Panc1 (cell line): ENCODE data around the gene CHERP.

Source experiments
- POLR2AphosphoS5 ChIP-seq: IDR thresholded peaks from 2 replicates; pipeline ENCODE4 v1.6.1; 2012; ENCODE audit warnings: mild to moderate bottlenecking, low read depth, low read length, moderate library complexity
- SIN3A ChIP-seq: IDR thresholded peaks from 2 replicates; pipeline ENCODE4 v1.6.1; 2012; ENCODE audit warnings: low read depth, mild to moderate bottlenecking, low read length, moderate library complexity, borderline replicate concordance; ENCODE audit not compliant: insufficient read depth
- TCF7L2 ChIP-seq: IDR thresholded peaks from 2 replicates; pipeline ENCODE4 v1.6.1; 2011; ENCODE audit warnings: mild to moderate bottlenecking, low read depth, low read length, inconsistent platforms
- TF ChIP-seq, protein P1 (sequence below): fragments of 450-650 bp; IDR thresholded peaks from 2 replicates; pipeline ENCODE4 v1.5.1; 2017; ENCODE audit warnings: mild to moderate bottlenecking
- TF ChIP-seq, protein P2 (sequence below), 2 experiments: IDR thresholded peaks; 2 replicates each; pipeline ENCODE4 v1.6.1; 2011 to 2012; ENCODE audit warnings: low read depth in 2 of 2, control low read depth in 1 of 2, low read length in 1 of 2, mild to moderate bottlenecking in 1 of 2, moderate library complexity in 1 of 2; ENCODE audit not compliant: insufficient read depth in 1 of 2

DNA sequence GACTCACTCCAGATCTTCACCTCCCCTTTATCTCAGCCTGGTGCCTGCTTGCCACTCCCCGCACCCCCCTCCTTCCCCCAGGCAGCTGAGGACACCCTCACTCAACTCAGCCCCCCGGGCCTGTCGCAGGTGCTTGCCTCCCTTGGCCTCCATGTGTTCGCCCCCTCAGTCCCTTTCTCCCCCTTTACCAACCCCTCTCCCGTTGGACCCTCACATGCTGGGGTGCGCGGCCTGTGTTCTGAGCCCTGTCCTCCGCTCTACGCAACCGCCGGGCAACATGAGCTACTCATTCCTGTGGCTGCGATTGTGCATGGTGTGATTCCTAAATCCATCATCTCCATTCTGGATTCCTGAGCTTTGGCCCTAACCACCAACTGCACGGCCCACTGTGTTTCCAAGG, 5.1 kb downstream of the CHERP start:
- TF ChIP-seq, protein P1, sequence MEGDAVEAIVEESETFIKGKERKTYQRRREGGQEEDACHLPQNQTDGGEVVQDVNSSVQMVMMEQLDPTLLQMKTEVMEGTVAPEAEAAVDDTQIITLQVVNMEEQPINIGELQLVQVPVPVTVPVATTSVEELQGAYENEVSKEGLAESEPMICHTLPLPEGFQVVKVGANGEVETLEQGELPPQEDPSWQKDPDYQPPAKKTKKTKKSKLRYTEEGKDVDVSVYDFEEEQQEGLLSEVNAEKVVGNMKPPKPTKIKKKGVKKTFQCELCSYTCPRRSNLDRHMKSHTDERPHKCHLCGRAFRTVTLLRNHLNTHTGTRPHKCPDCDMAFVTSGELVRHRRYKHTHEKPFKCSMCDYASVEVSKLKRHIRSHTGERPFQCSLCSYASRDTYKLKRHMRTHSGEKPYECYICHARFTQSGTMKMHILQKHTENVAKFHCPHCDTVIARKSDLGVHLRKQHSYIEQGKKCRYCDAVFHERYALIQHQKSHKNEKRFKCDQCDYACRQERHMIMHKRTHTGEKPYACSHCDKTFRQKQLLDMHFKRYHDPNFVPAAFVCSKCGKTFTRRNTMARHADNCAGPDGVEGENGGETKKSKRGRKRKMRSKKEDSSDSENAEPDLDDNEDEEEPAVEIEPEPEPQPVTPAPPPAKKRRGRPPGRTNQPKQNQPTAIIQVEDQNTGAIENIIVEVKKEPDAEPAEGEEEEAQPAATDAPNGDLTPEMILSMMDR, result no peak
- TF ChIP-seq POLR2AphosphoS5, result no peak
- TF ChIP-seq, protein P2, sequence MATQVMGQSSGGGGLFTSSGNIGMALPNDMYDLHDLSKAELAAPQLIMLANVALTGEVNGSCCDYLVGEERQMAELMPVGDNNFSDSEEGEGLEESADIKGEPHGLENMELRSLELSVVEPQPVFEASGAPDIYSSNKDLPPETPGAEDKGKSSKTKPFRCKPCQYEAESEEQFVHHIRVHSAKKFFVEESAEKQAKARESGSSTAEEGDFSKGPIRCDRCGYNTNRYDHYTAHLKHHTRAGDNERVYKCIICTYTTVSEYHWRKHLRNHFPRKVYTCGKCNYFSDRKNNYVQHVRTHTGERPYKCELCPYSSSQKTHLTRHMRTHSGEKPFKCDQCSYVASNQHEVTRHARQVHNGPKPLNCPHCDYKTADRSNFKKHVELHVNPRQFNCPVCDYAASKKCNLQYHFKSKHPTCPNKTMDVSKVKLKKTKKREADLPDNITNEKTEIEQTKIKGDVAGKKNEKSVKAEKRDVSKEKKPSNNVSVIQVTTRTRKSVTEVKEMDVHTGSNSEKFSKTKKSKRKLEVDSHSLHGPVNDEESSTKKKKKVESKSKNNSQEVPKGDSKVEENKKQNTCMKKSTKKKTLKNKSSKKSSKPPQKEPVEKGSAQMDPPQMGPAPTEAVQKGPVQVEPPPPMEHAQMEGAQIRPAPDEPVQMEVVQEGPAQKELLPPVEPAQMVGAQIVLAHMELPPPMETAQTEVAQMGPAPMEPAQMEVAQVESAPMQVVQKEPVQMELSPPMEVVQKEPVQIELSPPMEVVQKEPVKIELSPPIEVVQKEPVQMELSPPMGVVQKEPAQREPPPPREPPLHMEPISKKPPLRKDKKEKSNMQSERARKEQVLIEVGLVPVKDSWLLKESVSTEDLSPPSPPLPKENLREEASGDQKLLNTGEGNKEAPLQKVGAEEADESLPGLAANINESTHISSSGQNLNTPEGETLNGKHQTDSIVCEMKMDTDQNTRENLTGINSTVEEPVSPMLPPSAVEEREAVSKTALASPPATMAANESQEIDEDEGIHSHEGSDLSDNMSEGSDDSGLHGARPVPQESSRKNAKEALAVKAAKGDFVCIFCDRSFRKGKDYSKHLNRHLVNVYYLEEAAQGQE (IDR thresholded peaks at IDR 0.05; ENCODE audit: insufficient read depth in 1 of 2, low read depth in 2 of 2, low read length in 1 of 2), result no peak
- no peak for TF ChIP-seq TCF7L2
- no peak for TF ChIP-seq SIN3A
